Pulmonary artery endothelial cell (primary cell): ENCODE data around the gene PALS2. TPM values are rescaled to one million over a fixed set of nuclear protein-coding genes. Genes with fewer than 3 reads are reported as not detected.

Experiments
- DNase-seq: peaks from one replicate; pipeline ENCODE4 v3.0.0-alpha.2; 2011; ENCODE audit warnings: low read depth, low spot score
- total RNA-seq: library from RNA; depleted of rRNA; stranded (reverse); fragments of >200 nt; gene quantifications from 2 replicates; pipeline ENCODE4 v1.2.3, GENCODE V29; 2014

Gene PALS2, protein sequence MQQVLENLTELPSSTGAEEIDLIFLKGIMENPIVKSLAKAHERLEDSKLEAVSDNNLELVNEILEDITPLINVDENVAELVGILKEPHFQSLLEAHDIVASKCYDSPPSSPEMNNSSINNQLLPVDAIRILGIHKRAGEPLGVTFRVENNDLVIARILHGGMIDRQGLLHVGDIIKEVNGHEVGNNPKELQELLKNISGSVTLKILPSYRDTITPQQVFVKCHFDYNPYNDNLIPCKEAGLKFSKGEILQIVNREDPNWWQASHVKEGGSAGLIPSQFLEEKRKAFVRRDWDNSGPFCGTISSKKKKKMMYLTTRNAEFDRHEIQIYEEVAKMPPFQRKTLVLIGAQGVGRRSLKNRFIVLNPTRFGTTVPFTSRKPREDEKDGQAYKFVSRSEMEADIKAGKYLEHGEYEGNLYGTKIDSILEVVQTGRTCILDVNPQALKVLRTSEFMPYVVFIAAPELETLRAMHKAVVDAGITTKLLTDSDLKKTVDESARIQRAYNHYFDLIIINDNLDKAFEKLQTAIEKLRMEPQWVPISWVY
- 24.6 and 26.3 TPM in 2 replicates for total RNA-seq

DNA sequence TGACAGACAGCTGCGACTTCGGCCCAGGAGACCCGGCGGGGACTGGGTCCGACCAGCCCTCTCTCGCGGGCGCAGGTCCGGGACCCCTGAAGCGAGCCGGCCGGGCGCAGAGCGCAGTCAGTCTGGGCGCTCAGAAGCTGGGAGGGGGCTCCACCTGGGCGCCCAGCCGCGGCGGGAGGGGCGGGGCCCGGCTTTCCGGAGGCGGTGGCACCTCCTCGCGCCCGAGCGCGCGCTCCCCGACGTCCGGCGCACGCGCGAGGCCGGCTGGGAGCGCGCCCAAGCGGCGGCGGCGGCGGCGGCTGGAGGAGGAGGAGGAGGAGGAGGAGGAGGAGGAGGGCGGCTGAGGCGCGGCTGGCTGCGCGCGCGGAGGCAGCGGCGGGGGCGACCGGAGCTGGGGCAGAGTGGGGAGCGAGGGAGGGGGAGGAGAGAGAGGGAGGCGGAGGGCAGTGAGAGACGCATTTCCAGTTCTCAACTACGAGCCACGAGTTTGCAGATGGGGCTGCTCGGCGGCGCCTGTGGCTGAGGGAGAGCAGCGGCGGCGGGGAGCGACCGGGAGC, at the start of gene PALS2:
Gene PALS2, plus strand, starts transcription at position 456 of the 557 bp plus-strand sequence. CDS start 50,216 bp downstream, outside the sequence.
- DNase-seq: peak; percentile 20

DNA sequence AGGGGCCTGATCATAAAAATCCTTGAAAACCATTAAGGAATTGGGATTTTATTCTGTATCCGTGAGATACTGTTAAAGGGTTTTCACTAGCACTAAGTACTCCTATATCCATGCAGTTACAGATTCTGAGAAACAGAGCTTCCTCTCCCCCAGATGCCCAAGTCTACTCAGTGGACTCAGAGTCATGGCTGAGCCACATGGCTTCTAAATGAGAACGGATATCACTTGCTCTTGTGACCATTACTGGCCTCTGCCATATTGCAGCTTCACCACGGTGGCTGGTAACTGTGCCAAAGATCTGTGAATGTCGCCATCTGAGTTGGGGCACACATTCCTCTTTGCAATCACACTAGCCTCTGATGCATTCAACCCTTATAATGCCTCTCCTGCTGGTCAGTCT, 42.0 kb upstream of the PALS2 start:
- no peak for DNase-seq

DNA sequence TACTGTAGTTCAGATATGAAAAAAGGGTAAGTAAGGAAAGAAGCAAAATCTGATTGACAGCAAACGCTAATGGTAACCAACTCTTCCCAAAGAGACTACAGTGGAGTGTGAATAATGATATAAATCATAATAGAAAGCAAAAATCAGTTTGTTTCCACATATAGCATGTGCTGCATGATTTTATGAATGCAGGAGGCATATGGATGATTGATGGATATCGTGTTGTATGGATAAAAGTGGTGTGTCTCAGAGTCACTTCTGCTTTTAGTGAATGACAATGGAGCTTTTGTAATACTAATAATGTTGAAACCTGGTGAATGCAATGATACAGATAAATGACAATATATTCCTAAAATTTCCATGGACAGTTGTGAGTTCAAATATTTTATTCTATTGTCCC, 36.6 kb upstream of the PALS2 start:
- DNase-seq: no peak

DNA sequence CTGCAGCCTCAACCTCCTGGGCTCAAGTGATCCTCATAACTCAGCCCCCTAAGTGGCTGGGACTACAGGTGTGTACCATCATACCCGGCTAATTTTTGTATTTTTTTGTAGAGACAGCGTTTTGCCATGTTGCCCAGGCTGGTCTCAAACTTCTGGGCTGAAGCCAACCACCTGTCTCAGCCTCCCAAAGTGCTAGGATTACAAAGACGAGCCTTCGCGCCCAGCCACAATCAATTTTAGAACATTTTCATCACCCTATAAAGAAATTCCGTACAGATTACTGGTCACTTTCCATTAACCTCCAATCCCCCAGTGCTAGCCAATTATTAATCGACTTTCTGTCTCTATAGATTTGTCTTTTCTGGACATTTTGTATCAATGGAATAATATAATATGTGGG, 32.3 kb upstream of the PALS2 start:
- DNase-seq: no peak

DNA sequence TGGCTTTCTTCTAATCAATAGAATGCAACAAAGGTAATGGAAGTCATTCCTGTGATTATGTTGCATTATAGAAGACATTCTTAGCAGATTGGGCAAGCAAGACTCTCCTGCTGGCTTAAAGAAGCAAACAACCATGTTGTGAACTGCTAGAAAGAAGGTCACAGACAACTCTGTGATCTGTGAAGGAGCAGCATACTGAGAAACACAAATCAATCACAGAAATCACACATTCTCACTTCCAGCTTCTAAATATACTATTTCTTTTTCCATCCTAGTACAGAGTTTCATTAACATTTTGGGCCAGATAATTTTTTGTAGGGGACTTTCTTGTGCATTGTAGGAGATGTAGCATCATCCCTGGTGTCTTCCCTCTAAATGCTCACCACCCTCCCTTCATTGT, 28.0 kb upstream of the PALS2 start:
- no peak for DNase-seq

DNA sequence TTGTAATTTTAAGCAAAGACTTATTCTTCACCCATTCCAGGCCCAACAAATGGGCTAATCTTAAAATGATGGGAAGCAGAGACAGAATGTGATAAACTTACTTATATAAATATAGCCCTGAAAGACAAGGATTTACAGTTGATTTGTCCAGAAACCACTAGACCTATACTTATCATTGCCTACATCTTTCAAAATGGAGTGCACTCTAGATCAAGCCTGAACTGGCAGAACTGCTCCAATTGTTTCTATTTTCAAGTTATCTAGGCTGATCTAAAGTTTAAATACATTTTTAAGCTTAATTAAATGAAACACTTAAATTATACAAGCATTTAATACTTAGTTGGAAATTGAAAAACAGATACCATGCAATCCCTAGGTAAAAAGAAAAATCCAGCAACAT, 24.9 kb upstream of the PALS2 start:
- no peak for DNase-seq

DNA sequence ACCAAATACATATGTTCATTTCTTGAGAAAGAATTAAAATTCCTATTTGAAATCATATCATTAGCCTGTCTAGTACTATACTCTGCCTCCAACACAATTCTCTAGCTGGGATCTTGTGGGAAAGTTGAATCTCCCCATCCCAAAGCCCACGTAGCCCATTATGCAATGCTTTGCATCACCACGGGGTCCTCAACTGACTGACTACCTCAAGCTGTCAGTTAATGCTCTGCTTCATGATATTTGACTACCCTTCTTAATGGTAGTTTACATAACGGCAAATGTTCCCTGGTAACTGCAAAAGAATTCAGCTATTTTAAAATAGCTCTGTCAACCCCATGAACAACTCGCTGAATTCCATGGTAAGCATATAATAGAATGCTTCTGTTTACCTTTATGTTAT, 23.3 kb upstream of the PALS2 start:
- no peak for DNase-seq

DNA sequence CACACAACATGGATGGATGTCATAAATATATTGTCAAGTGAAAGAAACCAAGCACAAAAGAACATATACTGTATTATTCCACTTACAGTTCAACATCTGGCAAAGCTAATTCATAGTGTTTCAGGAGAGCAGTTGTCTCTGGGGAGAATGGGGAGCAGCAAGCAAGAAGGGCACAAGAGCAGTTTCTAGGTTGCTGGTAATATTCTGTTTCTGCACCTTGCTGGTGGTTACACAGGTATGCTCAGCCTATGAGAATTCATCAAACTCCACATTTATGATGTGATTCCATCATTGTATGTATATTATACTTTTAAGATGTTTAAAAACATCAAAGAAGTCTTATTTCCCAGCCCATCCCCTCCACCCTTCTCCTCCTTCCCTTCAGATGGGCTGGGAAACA, 18.1 kb upstream of the PALS2 start:
- DNase-seq: no peak

DNA sequence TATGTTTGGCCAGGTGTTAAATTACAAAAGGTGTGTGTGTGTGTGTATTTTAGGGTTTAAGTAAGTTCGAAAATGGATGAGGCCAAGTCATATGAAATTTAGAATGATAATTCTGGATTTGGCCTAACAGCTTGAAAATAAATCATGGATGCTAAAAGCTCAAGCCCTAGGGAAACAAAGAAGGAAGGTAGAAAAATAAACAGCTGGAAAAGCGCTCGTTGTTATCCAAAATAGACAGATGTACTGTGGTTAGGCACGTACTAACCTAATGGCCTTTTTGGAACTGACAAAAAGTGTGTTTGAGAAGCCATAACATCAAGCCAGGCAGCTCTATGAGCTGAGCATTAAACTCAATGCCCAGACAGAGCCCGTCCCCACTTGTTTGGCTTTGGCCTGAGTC, 17.5 kb upstream of the PALS2 start:
- DNase-seq: no peak

DNA sequence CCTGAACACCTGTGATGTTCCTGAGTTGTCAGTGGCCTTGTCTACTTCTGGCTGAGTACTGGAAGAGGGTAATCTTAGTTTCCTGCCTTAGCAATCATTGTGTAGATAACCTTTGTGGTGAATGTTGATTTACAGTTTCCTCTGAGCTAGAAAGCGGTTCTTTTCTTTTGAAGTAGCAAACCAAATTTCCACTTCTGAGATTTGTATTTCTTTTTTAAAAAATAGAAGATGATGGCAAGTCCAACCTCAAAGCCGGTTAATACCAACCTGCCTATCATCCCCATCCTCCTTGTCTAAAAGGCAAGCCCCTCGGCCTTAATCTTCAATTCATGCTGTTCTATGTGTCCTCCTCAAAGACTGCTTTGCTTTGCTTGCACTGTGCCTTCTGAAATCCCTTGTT, 12.5 kb upstream of the PALS2 start:
- no peak for DNase-seq

DNA sequence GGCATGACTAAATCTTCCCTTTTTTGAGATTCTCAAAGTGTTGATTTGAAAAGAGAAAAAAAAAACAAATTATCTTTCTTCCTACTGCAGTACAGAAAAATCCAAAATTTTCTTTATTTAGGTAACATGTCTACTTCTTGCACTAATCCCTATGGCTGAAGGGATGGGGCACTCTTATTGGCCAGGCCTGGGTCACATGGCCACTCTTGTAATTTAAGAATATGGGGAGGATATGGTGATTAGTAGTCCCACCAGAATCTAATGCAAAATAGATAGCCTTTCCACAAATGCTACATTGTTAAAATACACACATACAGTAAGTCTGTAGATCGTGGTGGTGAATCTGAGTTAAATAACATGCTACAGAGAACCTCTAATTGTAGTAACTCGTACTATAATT, 7.0 kb upstream of the PALS2 start:
- no peak for DNase-seq

DNA sequence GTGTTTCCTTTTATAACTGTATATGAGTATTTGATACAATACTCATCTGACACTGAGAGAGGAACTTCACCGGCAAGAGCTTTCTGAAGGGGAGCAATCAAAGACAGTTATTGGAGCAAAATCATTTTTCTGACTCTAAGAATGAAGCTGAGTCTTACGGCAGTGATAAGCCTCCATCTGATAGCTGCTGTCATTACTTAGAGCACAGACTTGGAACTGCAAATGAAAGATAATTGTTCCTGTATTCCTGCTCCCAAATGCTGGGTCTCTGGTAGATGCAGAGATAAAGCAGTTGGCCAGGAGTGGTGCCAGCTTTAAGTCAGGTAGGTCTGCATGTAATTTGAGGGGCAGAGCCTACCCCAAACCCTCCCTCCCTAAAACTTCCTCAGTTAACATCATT, 2.3 kb upstream of the PALS2 start:
- DNase-seq: no peak

DNA sequence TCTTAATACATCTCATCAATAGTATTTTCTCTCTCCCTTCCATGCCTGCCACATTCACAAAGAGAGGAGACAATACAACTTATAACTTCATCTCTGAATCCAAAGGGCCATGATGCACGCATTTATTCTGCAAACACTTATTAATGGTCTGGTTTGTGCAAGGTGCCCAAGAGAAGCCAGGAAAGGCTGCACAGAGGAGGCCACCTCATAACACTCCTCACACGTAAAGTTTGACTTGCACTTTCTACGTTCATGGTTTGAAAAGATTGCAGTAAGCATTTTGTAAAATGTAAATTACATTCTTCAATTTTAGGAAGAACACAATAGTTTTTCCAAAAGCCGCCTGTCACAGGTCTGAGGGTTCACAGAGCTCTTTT, 1.2 kb upstream of the PALS2 start:
- DNase-seq: no peak

DNA sequence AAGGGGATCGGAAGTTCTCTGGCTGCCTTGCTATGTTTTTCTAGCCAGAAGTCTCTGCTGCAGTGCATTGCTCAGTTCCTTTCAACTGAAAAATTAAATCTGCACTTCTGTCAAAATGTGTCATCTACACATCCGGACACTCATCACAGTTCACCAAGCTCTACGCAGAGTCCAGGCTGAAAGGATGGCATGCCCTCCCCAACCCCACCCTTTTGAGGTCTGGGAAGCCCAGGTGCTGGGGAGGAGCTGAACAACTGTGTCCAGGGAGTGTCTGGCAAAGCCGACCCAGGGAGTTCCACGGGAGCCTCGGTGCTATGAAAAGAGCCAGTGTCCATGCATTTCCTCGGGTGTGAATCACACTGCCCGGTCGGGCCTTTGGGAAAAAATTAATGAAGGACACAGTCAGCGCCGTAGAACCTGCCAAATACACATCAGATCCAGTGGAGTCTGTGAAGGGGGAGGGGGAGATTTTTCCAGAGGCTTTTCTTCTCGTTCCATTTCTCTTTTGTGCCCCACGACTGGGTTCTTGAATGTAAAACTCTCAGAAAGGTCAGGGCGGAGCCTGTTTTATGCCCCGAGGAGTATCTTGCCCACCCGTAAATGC, 757 bp upstream of the PALS2 start:
- no peak for DNase-seq

DNA sequence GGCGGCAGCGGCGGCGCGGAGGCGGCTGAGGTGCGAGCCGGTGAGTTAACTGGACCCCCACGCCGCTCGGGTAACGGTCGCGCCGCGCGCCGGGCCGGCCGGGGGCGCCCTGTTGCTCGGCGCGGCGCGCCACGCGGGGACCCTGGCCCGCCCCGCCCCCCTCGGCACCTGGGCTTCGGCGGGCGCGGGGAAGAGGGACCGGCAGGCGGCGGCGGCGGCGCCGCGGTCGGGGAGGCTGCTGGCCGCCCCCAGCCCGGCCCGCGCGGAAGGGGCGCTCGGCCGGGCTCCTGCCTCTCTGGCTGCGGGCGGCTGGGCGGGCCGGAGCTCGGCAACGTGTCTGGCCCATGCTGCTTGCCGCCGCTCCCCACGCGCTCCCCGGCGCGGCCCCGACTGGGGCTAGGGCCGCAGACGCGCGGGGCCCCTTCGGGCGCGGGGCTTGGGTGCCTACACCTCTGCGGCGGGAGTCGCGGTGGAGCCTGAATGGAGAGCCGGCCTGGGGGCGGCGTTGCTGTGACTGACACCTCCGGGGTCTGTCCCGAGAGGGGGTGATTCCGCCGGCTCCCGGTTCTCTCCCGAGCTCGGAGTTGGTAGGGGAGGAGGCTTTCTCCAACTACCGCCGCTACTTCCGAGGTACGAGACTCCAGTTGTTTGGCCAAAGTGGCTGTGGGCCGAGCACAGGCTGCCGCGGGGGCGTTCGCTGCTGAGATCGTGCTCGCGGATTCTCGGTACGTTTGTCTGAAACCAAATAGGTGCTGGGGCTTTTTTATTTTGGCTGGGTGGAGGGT, 494 bp downstream of the PALS2 start:
- DNase-seq: no peak

DNA sequence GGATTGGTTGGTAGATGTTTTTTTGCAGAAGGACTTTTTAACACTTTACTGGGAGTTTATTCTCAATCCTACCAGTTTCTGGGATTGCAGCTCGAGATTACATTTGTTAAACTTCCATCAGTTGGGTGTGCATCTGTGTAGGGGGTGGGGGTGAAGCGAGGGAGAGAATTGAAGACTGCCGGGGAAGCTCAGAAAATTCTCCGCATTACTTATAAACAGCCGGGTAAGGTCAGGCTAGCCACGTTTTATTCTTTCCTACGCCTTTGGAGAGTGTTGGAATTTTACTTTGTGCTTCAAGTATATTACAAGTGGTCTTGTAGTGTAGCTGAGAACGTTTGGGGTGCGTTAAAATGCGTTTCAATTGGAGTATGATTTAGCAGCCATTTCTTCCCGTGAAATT, 1.1 kb downstream of the PALS2 start:
- no peak for DNase-seq

DNA sequence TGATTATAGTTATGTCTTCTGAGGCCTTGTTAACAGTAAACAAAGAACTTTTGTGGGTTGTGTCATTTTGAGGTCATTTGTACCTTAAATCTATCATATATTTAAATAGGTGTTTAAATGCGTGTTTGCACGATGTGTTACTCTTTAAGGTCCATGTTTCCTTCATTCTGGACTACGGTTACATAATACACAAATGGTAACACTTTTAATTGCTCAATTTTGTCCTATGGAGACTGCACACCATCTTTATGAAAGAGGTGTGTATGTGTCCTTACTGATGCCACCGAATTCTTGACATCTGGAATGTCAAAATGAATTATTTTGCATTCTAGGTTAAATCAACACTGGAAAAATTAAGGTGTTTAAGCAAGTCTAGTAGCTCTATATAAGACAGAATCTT, 1.7 kb downstream of the PALS2 start:
- DNase-seq: no peak

DNA sequence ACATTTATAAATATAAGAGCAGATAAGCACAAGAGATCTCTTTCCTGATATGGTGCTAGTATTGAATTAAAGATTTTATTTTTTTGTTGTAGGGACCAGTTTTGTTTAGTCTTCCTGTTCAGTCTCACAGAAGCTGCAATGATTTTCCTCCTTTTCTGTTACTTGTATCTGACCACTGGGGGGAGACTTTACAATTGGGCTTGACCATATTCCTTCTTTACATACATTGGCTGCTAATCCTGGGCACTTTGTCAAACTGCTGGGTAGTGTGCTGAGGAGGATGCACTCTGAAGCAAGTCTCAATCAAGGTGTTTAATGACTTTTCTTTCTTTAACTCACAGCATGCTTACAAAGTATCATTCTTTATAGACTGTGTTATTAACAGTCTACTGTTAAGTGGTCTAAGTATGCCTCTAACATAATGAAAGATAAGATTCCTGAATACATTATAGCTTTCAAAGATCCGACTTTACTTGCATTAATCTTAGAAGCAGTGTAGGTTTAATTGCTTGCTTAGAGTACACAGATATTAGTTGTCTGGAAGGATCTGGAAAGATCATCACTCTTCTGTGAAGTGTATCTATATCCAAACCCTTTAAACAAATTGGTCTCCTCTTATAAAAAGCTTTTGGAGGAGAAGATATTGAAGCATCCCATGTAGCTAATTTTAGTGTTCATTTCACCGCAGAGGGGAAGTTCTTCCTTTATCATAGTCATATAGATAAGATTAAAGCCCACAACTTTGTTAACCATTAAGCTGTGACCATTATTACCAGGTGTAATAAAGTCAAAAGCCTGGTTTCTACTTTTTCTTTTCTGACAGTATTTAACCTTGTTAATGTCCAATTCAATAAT, 3.1 kb downstream of the PALS2 start:
- peak; percentile 36 for DNase-seq

DNA sequence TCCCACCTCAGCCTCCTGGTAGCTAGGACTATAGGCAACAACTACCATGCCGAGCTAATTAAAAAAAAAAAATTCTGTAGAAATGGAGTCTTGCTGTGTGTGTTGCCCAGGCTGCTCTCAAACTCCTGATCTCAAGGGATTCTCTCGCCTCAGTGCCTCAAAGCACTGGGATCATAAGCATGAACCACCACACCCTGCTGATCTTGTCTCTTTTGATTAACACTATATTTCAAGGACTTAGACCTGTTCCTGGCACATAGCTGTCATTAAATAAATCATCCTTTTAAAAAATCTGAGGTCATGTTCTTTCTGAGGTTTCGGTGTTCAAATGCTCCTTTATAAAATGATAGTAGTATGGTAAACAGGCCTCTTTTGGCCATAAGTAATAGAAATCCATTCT, 4.8 kb downstream of the PALS2 start:
- no peak for DNase-seq

DNA sequence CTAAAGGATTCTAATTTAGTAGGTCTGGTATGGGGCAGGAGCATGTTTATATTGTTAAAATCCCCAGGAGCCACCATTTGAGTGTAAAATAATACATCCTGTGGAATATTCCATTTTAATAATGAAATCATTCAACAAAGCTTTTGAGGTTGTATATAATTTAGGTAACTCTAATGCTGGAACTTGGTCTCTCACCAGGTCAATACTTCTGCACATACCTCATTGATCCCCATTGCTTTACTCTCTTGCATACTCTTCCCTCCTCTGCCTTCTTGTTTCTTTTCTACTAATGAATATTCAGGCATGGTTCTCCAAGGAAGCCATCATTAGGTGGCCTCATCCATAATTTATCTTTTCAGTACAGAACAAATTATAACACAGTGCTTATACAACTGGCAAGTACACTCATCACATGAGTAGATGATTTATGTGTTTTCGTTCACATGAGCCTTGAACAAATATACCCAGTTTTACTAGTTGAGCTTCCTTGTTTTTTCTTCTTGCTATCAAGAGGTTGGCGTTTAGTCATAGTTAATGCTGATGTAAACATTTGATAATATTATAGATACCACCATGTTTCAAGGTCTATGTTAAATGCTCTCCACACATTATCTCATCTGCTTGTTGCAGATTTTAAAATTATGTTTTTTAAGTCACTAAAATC, 7.2 kb downstream of the PALS2 start:
- no peak for DNase-seq
